Smooth muscle cell (in vitro differentiated cells): ENCODE measurements around the gene MAP3K5. TPM values are rescaled to one million over a fixed set of nuclear protein-coding genes. Genes with fewer than 3 reads are reported as not detected.
A peak's percentile ranks its signal among the peaks of the same experiment; 100 is the strongest.

Experiments
- DNase-seq: peaks from one replicate; lab custom pipeline; 2025; ENCODE audit not compliant: unreplicated experiment; lab: John Stamatoyannopoulos, UW
- H2AFZ ChIP-seq: fragments of 200-600 bp; sonication (generic); 2 replicates; pipeline ENCODE4 v1.6.0; 2016; ENCODE audit warnings: antibody characterized with exemption, low read depth, mild to moderate bottlenecking
- H3F3A ChIP-seq: fragments of 200-600 bp; sonication (generic); 2 replicates; pipeline ENCODE4 v1.6.0; 2017; ENCODE audit warnings: antibody characterized with exemption, low read depth
- H3K27ac ChIP-seq: fragments of 200-600 bp; sonication (generic); 2 replicates; pipeline ENCODE4 v1.5.1; 2016; ENCODE audit warnings: low read depth, mild to moderate bottlenecking
- H3K27me3 ChIP-seq: fragments of 200-600 bp; sonication (generic); 2 replicates; pipeline ENCODE4 v1.6.1; 2016; ENCODE audit warnings: low read depth, mild to moderate bottlenecking
- H3K36me3 ChIP-seq: fragments of 200-600 bp; sonication (generic); 2 replicates; pipeline ENCODE4 v1.5.1; 2016; ENCODE audit warnings: low read depth
- H3K4me1 ChIP-seq: fragments of 200-600 bp; sonication (generic); 2 replicates; pipeline ENCODE4 v1.5.1; 2016; ENCODE audit warnings: low read depth
- H3K4me2 ChIP-seq: fragments of 200-600 bp; sonication (generic); 2 replicates; pipeline ENCODE4 v1.6.0; 2016; ENCODE audit warnings: mild to moderate bottlenecking
- H3K4me3 ChIP-seq: fragments of 200-600 bp; sonication (generic); 2 replicates; pipeline ENCODE4 v1.5.1; 2016; ENCODE audit warnings: mild to moderate bottlenecking
- H3K79me2 ChIP-seq: fragments of 200-600 bp; sonication (generic); 2 replicates; pipeline ENCODE4 v1.6.0; 2016; ENCODE audit warnings: low read depth, mild to moderate bottlenecking
- H3K9ac ChIP-seq: fragments of 200-600 bp; sonication (generic); 2 replicates; pipeline ENCODE4 v1.6.0; 2016; ENCODE audit warnings: low read depth
- H3K9me3 ChIP-seq: fragments of 200-600 bp; sonication (generic); replicated peaks from 2 replicates; pipeline ENCODE4 v1.5.1; 2016; ENCODE audit warnings: low read depth
- H4K20me1 ChIP-seq: fragments of 200-600 bp; sonication (generic); 2 replicates; pipeline ENCODE4 v1.6.0; 2016; ENCODE audit warnings: low read depth
- CTCF ChIP-seq: fragments of 200-600 bp; sonication (generic); IDR thresholded peaks from 2 replicates; pipeline ENCODE4 v1.5.1; 2017; ENCODE audit warnings: borderline replicate concordance, mild to moderate bottlenecking, antibody characterized with exemption; ENCODE audit not compliant: insufficient read depth, poor library complexity, severe bottlenecking
- WGBS: methylation state at CpG from one replicate; pipeline ENCODE4 v1.1.7; 2016; ENCODE audit warnings: low lambda C conversion rate; 5-methylcytosine and 5-hydroxymethylcytosine counted together
- polyA plus RNA-seq: library from polyadenylated mRNA; unstranded; fragments of >200 nt; fragmentation: Nextera tagmentation; extraction: Ambion mirVana; gene quantifications from 2 replicates; pipeline ENCODE4 v1.2.1, GENCODE V29; 2016
- total RNA-seq: library from RNA; depleted of rRNA; stranded (reverse); fragments of >200 nt; gene quantifications from 2 replicates; pipeline ENCODE4 v1.2.3, GENCODE V29; 2014

MAP3K5 gene
- total and polyA plus RNA-seq, 2 experiments from 2014 or later, result 0.93 to 2.1 TPM

- no peaks in the 10 kb centered on the region for H3K27me3 ChIP-seq
- H3K4me1 ChIP-seq, result no peaks in the 10 kb centered on the region
- no peaks in the 10 kb centered on the region for H3K36me3 ChIP-seq
- no peaks in the 10 kb centered on the region for H3F3A ChIP-seq
- no peak overlapping the region for H3K9ac ChIP-seq
- H4K20me1 ChIP-seq, result no peaks in the 10 kb centered on the region
- no peaks in the 10 kb centered on the region for H3K9me3 ChIP-seq
- no peak overlapping the region for H3K4me3 ChIP-seq
- H3K27ac ChIP-seq, result no peak overlapping the region
- no peak for TF ChIP-seq CTCF
- no peaks in the 10 kb centered on the region for H3K79me2 ChIP-seq
- DNase-seq, result no peak
- no peak overlapping the region for H2AFZ ChIP-seq
- no peak overlapping the region for H3K4me2 ChIP-seq
- 93% methylated on average over 9 of the region's 9 CpGs for WGBS
Measured at GRCh38 chr6:136783495-136784270, 8.6 kb downstream of the MAP3K5 start.

- Histone ChIP-seq H3K79me2 (no peaks in the 10 kb centered on the region), H3K4me3 (no peak overlapping the region), H4K20me1 (no peaks in the 10 kb centered on the region), H3K9ac (no peak overlapping the region), H3K27ac (peak overlapping the region; percentile 23), H3K4me1 (no peaks in the 10 kb centered on the region), H3K36me3 (no peaks in the 10 kb centered on the region), H3K27me3 (no peaks in the 10 kb centered on the region), H3K4me2 (no peak overlapping the region), H3F3A (no peaks in the 10 kb centered on the region), H3K9me3 (no peaks in the 10 kb centered on the region), H2AFZ (no peak overlapping the region)
- no peak for TF ChIP-seq CTCF
- WGBS, result 98% methylated on average over 6 of the region's 6 CpGs
- DNase-seq, result no peak
Measured at GRCh38 chr6:136783021-136783420, 9.3 kb downstream of the MAP3K5 start.

GRCh38 chr6:136782021-136782770 lies 10.1 kb downstream of the MAP3K5 start:
- 73% methylated on average over 1 of the region's 1 CpG for WGBS
- no peaks in the 10 kb centered on the region for H4K20me1 ChIP-seq
- no peaks in the 10 kb centered on the region for H3K27me3 ChIP-seq
- no peaks in the 10 kb centered on the region for H3K9me3 ChIP-seq
- H3F3A ChIP-seq, result no peaks in the 10 kb centered on the region
- H3K36me3 ChIP-seq, result no peaks in the 10 kb centered on the region
- DNase-seq, result no peak
- no peak overlapping the region for H3K4me3 ChIP-seq
- no peak overlapping the region for H3K4me2 ChIP-seq
- H3K79me2 ChIP-seq, result no peaks in the 10 kb centered on the region
- no peak overlapping the region for H3K9ac ChIP-seq
- H3K4me1 ChIP-seq, result no peaks in the 10 kb centered on the region
- H3K27ac ChIP-seq, result peak overlapping the region; percentile 33
- H2AFZ ChIP-seq, result no peak overlapping the region
- TF ChIP-seq CTCF, result no peak
